Measurements from ENCODE around the gene NAA16. TPM values are rescaled to one million over a fixed set of nuclear protein-coding genes. Genes with fewer than 3 reads are reported as not detected.
"Not testable (repeated sequence)": the region's sequence is repeated elsewhere in the genome, so short reads cannot be mapped to it uniquely, and the experiment has no call there.

The NAA16 gene
- 18.8 TPM for total RNA-seq

- peak within 1 kb of the TSS; percentile 91 for H3K27ac ChIP-seq (ENCODE audit: low read depth, low read length)
- no peaks in the 10 kb centered on the region for H3K27me3 ChIP-seq (ENCODE audit: control insufficient read depth in 3 of 3, insufficient read depth in 3 of 3, low read length in 3 of 3)
- H3K4me1 ChIP-seq (ENCODE audit: control insufficient read depth in 3 of 3, insufficient read depth in 3 of 3, low read length in 3 of 3) = peaks cover 16 to 32% (median 28%) of the 10 kb centered on the region in 3 donors
- H3K9ac ChIP-seq (ENCODE audit: low read depth in 1 of 3, low read length in 3 of 3) = peak within 1 kb of the TSS; percentile 92 to 96 (median 93)
- H3K9me3 ChIP-seq (ENCODE audit: control insufficient read depth in 3 of 3, low read length in 3 of 3) = no peaks in the 10 kb centered on the region
- H3K4me3 ChIP-seq (ENCODE audit: low read length in 3 of 3) = peak within 1 kb of the TSS; percentile 94 to 97 (median 95)
- no peaks in the 10 kb centered on the region for H3K36me3 ChIP-seq (ENCODE audit: control insufficient read depth in 3 of 3, insufficient read depth in 3 of 3, low read length in 3 of 3)
These were observed at the start of gene NAA16 for GRCh38 chr13:41310963-41311405. Gene NAA16, plus strand, starts transcription at chr13:41311267. Its CDS starts 262 bp downstream, at chr13:41311529.

- Histone ChIP-seq H3K4me1 (ENCODE audit: control insufficient read depth in 3 of 3, insufficient read depth in 3 of 3, low read length in 3 of 3) (peaks cover 0 to 10% (median 5%) of the 10 kb centered on the region in 3 donors), H3K36me3 (ENCODE audit: control insufficient read depth in 3 of 3, insufficient read depth in 3 of 3, low read length in 3 of 3) (peaks cover 3 to 17% (median 16%) of the 10 kb centered on the region in 3 donors), H3K9ac (ENCODE audit: low read depth in 1 of 3, low read length in 3 of 3) (peak within 1 kb of the TSS; percentile 79 to 94 (median 83)), H3K9me3 (ENCODE audit: control insufficient read depth in 3 of 3, low read length in 3 of 3) (no peaks in the 10 kb centered on the region), H3K27ac (ENCODE audit: low read depth, low read length) (peak within 1 kb of the TSS; percentile 68), H3K4me3 (ENCODE audit: low read length in 3 of 3) (peak within 1 kb of the TSS; percentile 92 to 99 (median 93)), H3K27me3 (ENCODE audit: control insufficient read depth in 3 of 3, insufficient read depth in 3 of 3, low read length in 3 of 3) (no peaks in the 10 kb centered on the region)
These were observed 47.7 kb upstream of the NAA16 start, which contains the start of gene MTRF1 for GRCh38 chr13:41263261-41263971. Gene MTRF1, minus strand, starts transcription at chr13:41263576. Its CDS starts 2,669 bp downstream, at chr13:41260907.

GRCh38 chr13:41267106-41267505 is 44.0 kb upstream of the NAA16 start:
- no peaks in the 10 kb centered on the region for H3K36me3 ChIP-seq (ENCODE audit: control insufficient read depth in 3 of 3, insufficient read depth in 3 of 3, low read length in 3 of 3)
- no peak overlapping the region for H3K27ac ChIP-seq (ENCODE audit: low read depth, low read length)
- H3K9ac ChIP-seq (ENCODE audit: low read depth in 1 of 3, low read length in 3 of 3) = no peak overlapping the region
- no peaks in the 10 kb centered on the region for H3K9me3 ChIP-seq (ENCODE audit: control insufficient read depth in 3 of 3, low read length in 3 of 3)
- H3K4me3 ChIP-seq (ENCODE audit: low read length in 3 of 3) = no peak overlapping the region
- peaks cover 0 to 10% (median 5%) of the 10 kb centered on the region in 3 donors for H3K4me1 ChIP-seq (ENCODE audit: control insufficient read depth in 3 of 3, insufficient read depth in 3 of 3, low read length in 3 of 3)
- no peaks in the 10 kb centered on the region for H3K27me3 ChIP-seq (ENCODE audit: control insufficient read depth in 3 of 3, insufficient read depth in 3 of 3, low read length in 3 of 3)

GRCh38 chr13:41268764-41269163 is 42.3 kb upstream of the NAA16 start:
- no peaks in the 10 kb centered on the region for H3K27me3 ChIP-seq (ENCODE audit: control insufficient read depth in 3 of 3, insufficient read depth in 3 of 3, low read length in 3 of 3)
- no peak overlapping the region for H3K27ac ChIP-seq (ENCODE audit: low read depth, low read length)
- H3K9me3 ChIP-seq (ENCODE audit: control insufficient read depth in 3 of 3, low read length in 3 of 3) = no peaks in the 10 kb centered on the region

GRCh38 chr13:41271456-41272285 is 39.4 kb upstream of the NAA16 start:
- no peak overlapping the region for H3K27ac ChIP-seq (ENCODE audit: low read depth, low read length)
- H3K27me3 ChIP-seq (ENCODE audit: control insufficient read depth in 3 of 3, insufficient read depth in 3 of 3, low read length in 3 of 3) = no peaks in the 10 kb centered on the region
- H3K9me3 ChIP-seq (ENCODE audit: control insufficient read depth in 3 of 3, low read length in 3 of 3) = no peaks in the 10 kb centered on the region
- no peak overlapping the region for H3K4me3 ChIP-seq (ENCODE audit: low read length in 3 of 3)
- H3K36me3 ChIP-seq (ENCODE audit: control insufficient read depth in 3 of 3, insufficient read depth in 3 of 3, low read length in 3 of 3) = no peaks in the 10 kb centered on the region
- no peak overlapping the region for H3K9ac ChIP-seq (ENCODE audit: low read depth in 1 of 3, low read length in 3 of 3)
- no peaks in the 10 kb centered on the region for H3K4me1 ChIP-seq (ENCODE audit: control insufficient read depth in 3 of 3, insufficient read depth in 3 of 3, low read length in 3 of 3)

More at GRCh38 chr13:41268764-41269163, 42.3 kb upstream of the NAA16 start:
- H3K9ac ChIP-seq (ENCODE audit: low read depth in 1 of 3, low read length in 3 of 3) = no peak overlapping the region
- H3K4me1 ChIP-seq (ENCODE audit: control insufficient read depth in 3 of 3, insufficient read depth in 3 of 3, low read length in 3 of 3) = no peaks in the 10 kb centered on the region
- no peaks in the 10 kb centered on the region for H3K36me3 ChIP-seq (ENCODE audit: control insufficient read depth in 3 of 3, insufficient read depth in 3 of 3, low read length in 3 of 3)
- H3K4me3 ChIP-seq (ENCODE audit: low read length in 3 of 3) = no peak overlapping the region

GRCh38 chr13:41273831-41274441 is 37.1 kb upstream of the NAA16 start:
- no peak overlapping the region for H3K4me3 ChIP-seq (ENCODE audit: low read length in 3 of 3)
- H3K4me1 ChIP-seq (ENCODE audit: control insufficient read depth in 3 of 3, insufficient read depth in 3 of 3, low read length in 3 of 3) = no peaks in the 10 kb centered on the region

GRCh38 chr13:41274881-41275280 is 36.2 kb upstream of the NAA16 start:
- Histone ChIP-seq H3K4me3 (ENCODE audit: low read length in 3 of 3) (no peak overlapping the region), H3K27me3 (ENCODE audit: control insufficient read depth in 3 of 3, insufficient read depth in 3 of 3, low read length in 3 of 3) (no peaks in the 10 kb centered on the region), H3K9me3 (ENCODE audit: control insufficient read depth in 3 of 3, low read length in 3 of 3) (no peaks in the 10 kb centered on the region), H3K36me3 (ENCODE audit: control insufficient read depth in 3 of 3, insufficient read depth in 3 of 3, low read length in 3 of 3) (no peaks in the 10 kb centered on the region), H3K9ac (ENCODE audit: low read depth in 1 of 3, low read length in 3 of 3) (no peak overlapping the region), H3K27ac (ENCODE audit: low read depth, low read length) (no peak overlapping the region), H3K4me1 (ENCODE audit: control insufficient read depth in 3 of 3, insufficient read depth in 3 of 3, low read length in 3 of 3) (no peaks in the 10 kb centered on the region)

More at GRCh38 chr13:41273831-41274441, 37.1 kb upstream of the NAA16 start:
- Histone ChIP-seq H3K9me3 (ENCODE audit: control insufficient read depth in 3 of 3, low read length in 3 of 3) (no peaks in the 10 kb centered on the region), H3K27me3 (ENCODE audit: control insufficient read depth in 3 of 3, insufficient read depth in 3 of 3, low read length in 3 of 3) (no peaks in the 10 kb centered on the region), H3K27ac (ENCODE audit: low read depth, low read length) (no peak overlapping the region), H3K36me3 (ENCODE audit: control insufficient read depth in 3 of 3, insufficient read depth in 3 of 3, low read length in 3 of 3) (no peaks in the 10 kb centered on the region), H3K9ac (ENCODE audit: low read depth in 1 of 3, low read length in 3 of 3) (no peak overlapping the region)

- no peaks in the 10 kb centered on the region for H3K9me3 ChIP-seq (ENCODE audit: control insufficient read depth in 3 of 3, low read length in 3 of 3)
- H3K36me3 ChIP-seq (ENCODE audit: control insufficient read depth in 3 of 3, insufficient read depth in 3 of 3, low read length in 3 of 3) = peaks cover 0 to 2% (median 0%) of the 10 kb centered on the region in 3 donors
- no peak overlapping the region for H3K4me3 ChIP-seq (ENCODE audit: low read length in 3 of 3)
- H3K27me3 ChIP-seq (ENCODE audit: control insufficient read depth in 3 of 3, insufficient read depth in 3 of 3, low read length in 3 of 3) = no peaks in the 10 kb centered on the region
- no peak overlapping the region for H3K9ac ChIP-seq (ENCODE audit: low read depth in 1 of 3, low read length in 3 of 3)
- H3K27ac ChIP-seq (ENCODE audit: low read depth, low read length) = no peak overlapping the region
- H3K4me1 ChIP-seq (ENCODE audit: control insufficient read depth in 3 of 3, insufficient read depth in 3 of 3, low read length in 3 of 3) = no peaks in the 10 kb centered on the region
These were observed 34.2 kb upstream of the NAA16 start for GRCh38 chr13:41276824-41277223.

- H3K27ac ChIP-seq (ENCODE audit: low read depth, low read length); H3K36me3 ChIP-seq (ENCODE audit: control insufficient read depth in 3 of 3, insufficient read depth in 3 of 3, low read length in 3 of 3); H3K4me1 ChIP-seq (ENCODE audit: control insufficient read depth in 3 of 3, insufficient read depth in 3 of 3, low read length in 3 of 3); H3K9ac ChIP-seq (ENCODE audit: low read depth in 1 of 3, low read length in 3 of 3); H3K4me3 ChIP-seq (ENCODE audit: low read length in 3 of 3); H3K27me3 ChIP-seq (ENCODE audit: control insufficient read depth in 3 of 3, insufficient read depth in 3 of 3, low read length in 3 of 3); H3K9me3 ChIP-seq (ENCODE audit: control insufficient read depth in 3 of 3, low read length in 3 of 3): not testable (repeated sequence)
These were observed 31.9 kb upstream of the NAA16 start for GRCh38 chr13:41279156-41279555.

Measured in skeletal muscle tissue (tissue), 4 donors.